Urinary bladder (tissue), 4 donors: ENCODE measurements around the gene CPED1. TPM values are rescaled to one million over a fixed set of nuclear protein-coding genes. Genes with fewer than 3 reads are reported as not detected.
"Not testable (repeated sequence)": the region's sequence is repeated elsewhere in the genome, so short reads cannot be mapped to it uniquely, and the experiment has no call there.

Source experiments
- DNase-seq: peaks from one replicate; pipeline ENCODE4 v3.0.0-alpha.2; 2015; ENCODE audit errors: extremely low spot score
- H3K27ac ChIP-seq: one replicate; pipeline ENCODE4 v1.5.1; 2013; ENCODE audit warnings: low read depth, mild to moderate bottlenecking, moderate library complexity
- H3K36me3 ChIP-seq: one replicate; pipeline ENCODE4 v1.6.1; 2013; ENCODE audit warnings: mild to moderate bottlenecking, moderate library complexity; ENCODE audit not compliant: insufficient read depth
- H3K4me1 ChIP-seq: one replicate; pipeline ENCODE4 v1.6.1; 2013; ENCODE audit warnings: mild to moderate bottlenecking, moderate library complexity; ENCODE audit not compliant: insufficient read depth
- H3K4me3 ChIP-seq: one replicate; pipeline ENCODE4 v1.5.1; 2013; ENCODE audit warnings: low read depth, low read length
- WGBS: extraction: QIAGEN DNeasy Blood & Tissue Kit; methylation state at CpG from one replicate; pipeline ENCODE4 v1.1.7; 2013; 5-methylcytosine and 5-hydroxymethylcytosine counted together
- polyA plus RNA-seq: library from polyadenylated mRNA; stranded (reverse); fragments of 200-250 nt; gene quantifications from one replicate; pipeline ENCODE4 v1.2.3, GENCODE V29; 2013
- total RNA-seq: library from RNA; depleted of rRNA; stranded (reverse); fragments of >200 nt; gene quantifications from one replicate; pipeline ENCODE4 v1.2.3, GENCODE V29; 2014
- donor health status: healthy with polysubstance abuse.
- donor health status: healthy.

Gene CPED1
- total and polyA plus RNA-seq, 2 donors = 33.4 to 78.4 TPM

- 78% methylated on average over 5 of the region's 5 CpGs for WGBS
- not testable (repeated sequence) for H3K4me1 ChIP-seq, H3K27ac ChIP-seq, H3K36me3 ChIP-seq, H3K4me3 ChIP-seq, DNase-seq
Measured at GRCh38 chr7:121075424-121075841, 86.9 kb downstream of the CPED1 start.

DNA sequence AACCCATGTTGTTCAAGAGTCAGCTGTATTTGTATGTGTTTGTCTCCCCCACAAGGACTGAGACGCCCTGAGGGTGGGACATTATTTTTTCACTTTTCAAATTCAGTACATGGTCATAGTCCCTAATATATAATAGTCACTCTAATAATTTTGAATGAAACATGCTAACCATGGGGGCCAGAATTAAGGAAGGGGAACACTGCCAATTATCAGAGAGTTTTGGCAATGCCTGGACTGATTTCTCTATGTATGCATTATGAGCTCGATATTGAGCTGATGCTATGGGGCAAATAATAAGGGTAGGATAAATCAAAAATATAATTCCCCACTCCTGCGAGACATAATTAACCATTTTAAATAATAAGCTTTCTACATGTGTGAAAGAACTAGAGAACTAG, 87.4 kb downstream of the CPED1 start:
- no peak overlapping the region for H3K4me3 ChIP-seq
- no peak for DNase-seq
- H3K27ac ChIP-seq = no peak overlapping the region
- no peaks in the 10 kb centered on the region for H3K4me1 ChIP-seq
- no peaks in the 10 kb centered on the region for H3K36me3 ChIP-seq
- WGBS = 96% methylated on average over 3 of the region's 3 CpGs

- 73% methylated on average over 3 of the region's 3 CpGs for WGBS
Measured at GRCh38 chr7:121076350-121077164, 88.0 kb downstream of the CPED1 start.

GRCh38 chr7:121077165-121077630, 88.7 kb downstream of the CPED1 start:
- Histone ChIP-seq H3K36me3 (no peaks in the 10 kb centered on the region), H3K4me3 (no peak overlapping the region), H3K4me1 (no peaks in the 10 kb centered on the region), H3K27ac (no peak overlapping the region)
- DNase-seq = no peak

More at GRCh38 chr7:121076350-121077164, 88.0 kb downstream of the CPED1 start:
- no peak overlapping the region for H3K4me3 ChIP-seq
- no peak overlapping the region for H3K27ac ChIP-seq
- no peaks in the 10 kb centered on the region for H3K36me3 ChIP-seq
- DNase-seq = no peak
- no peaks in the 10 kb centered on the region for H3K4me1 ChIP-seq

DNA sequence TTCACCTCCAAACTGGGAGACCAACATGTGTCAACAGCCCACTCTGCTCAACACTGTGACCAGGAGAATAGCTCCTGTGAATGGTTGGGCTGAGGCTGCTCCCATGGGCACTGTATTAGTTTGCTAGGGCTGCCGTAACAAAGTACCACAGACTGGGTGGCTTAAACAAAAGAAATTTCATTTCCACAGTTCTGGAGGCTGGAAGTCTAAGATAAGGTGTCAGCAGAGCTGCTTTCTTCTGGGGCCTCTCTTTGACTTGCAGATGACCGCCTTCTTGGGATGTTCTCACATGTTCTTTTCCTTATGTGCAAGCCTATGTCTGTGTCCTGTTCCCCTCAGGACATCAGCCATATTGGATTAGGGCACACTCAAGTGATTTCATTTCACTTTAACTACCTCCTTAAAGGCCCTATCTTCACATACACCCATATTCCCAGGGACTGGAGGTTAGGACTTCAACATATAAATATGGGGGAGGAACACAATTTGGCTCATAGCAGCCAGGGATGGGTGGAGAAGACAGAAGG, 90.3 kb downstream of the CPED1 start:
- no peak overlapping the region for H3K4me3 ChIP-seq
- H3K36me3 ChIP-seq = no peaks in the 10 kb centered on the region
- WGBS = 98% methylated on average over 2 of the region's 2 CpGs
- no peaks in the 10 kb centered on the region for H3K4me1 ChIP-seq
- no peak overlapping the region for H3K27ac ChIP-seq
- no peak for DNase-seq

- no peak for DNase-seq
- Histone ChIP-seq H3K4me3 (no peak overlapping the region), H3K36me3 (no peaks in the 10 kb centered on the region), H3K4me1 (no peaks in the 10 kb centered on the region), H3K27ac (no peak overlapping the region)
- 78% methylated on average over 5 of the region's 5 CpGs for WGBS
Measured at GRCh38 chr7:121079425-121080169, 91.1 kb downstream of the CPED1 start.

DNA sequence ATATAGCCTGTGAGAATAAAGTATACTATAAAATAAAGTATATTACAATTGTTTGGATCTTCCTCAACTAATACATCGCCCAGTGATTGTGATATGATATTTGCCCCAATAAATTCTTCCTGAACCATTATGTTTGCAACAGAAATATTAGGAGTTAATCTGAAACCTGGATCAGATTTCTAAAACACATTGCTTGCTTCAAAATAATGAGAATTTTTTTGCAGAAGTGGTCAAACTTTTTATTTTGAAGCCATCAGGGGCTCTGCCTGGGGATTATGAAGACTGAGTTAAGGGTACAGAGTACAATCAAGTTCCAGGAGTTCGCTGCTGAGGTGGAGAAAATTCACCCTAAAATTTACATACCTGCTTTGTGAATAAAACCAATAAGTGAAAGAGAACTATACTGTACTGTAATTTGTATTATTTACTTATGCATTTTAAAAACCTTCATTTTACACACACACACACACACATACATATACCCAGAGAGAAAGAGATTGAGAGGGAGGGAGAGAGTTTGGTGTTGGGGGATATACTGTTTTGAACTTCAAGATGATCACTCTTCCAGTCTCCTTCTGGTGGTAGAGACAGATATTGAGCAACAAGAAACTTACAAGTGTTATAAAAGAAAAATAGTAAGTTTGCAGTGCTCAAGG, 91.9 kb downstream of the CPED1 start:
- Histone ChIP-seq H3K4me1 (no peaks in the 10 kb centered on the region), H3K4me3 (no peak overlapping the region), H3K36me3 (no peaks in the 10 kb centered on the region), H3K27ac (no peak overlapping the region)
- WGBS = 97% methylated on average over 2 of the region's 2 CpGs
- no peak for DNase-seq

- 72% methylated on average over 4 of the region's 4 CpGs for WGBS
- Histone ChIP-seq H3K36me3 (no peaks in the 10 kb centered on the region), H3K27ac (no peak overlapping the region), H3K4me3 (no peak overlapping the region), H3K4me1 (no peaks in the 10 kb centered on the region)
- no peak for DNase-seq
Measured at GRCh38 chr7:121080913-121081326, 92.4 kb downstream of the CPED1 start.

DNA sequence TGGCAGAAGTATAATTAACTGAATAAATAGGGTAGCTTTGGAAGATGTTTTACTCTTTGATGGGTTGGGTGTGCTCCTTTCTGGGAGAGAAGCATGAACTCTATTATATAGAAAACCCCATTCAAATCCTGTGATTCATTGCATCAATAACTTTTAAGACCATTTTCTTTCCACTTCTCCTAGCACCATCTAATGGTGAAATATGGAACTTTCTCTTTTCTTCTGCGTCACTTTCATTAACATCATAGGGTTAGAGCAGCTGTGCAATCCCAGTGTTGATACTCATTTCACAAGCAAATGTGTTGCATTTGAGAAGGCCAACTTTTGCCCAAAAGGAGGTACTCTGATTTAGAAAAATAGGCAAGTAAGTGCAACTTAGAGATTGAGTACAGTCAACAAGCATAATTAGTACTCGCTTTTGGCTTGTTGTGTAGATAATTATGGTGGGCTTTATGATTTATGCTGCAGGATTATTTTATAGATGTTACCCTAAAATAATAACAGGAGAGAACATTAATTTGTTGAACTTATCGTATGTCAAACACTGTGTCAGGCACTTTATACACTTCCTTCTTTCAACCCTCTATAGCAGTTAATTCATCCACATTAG, 92.9 kb downstream of the CPED1 start:
- no peak overlapping the region for H3K27ac ChIP-seq
- H3K4me1 ChIP-seq = no peaks in the 10 kb centered on the region
- peak; percentile 59 for DNase-seq
- 45% methylated on average over 3 of the region's 3 CpGs for WGBS
- H3K36me3 ChIP-seq = no peaks in the 10 kb centered on the region
- H3K4me3 ChIP-seq = no peak overlapping the region

GRCh38 chr7:121082400-121083101, 94.0 kb downstream of the CPED1 start:
- Histone ChIP-seq H3K4me1 (peaks cover 1% of the 10 kb centered on the region), H3K4me3 (no peak overlapping the region), H3K27ac (no peak overlapping the region), H3K36me3 (no peaks in the 10 kb centered on the region)
- DNase-seq = no peak

GRCh38 chr7:121083138-121083789, 94.8 kb downstream of the CPED1 start:
- Histone ChIP-seq H3K4me1 (peaks cover 1% of the 10 kb centered on the region), H3K4me3 (no peak overlapping the region), H3K36me3 (no peaks in the 10 kb centered on the region), H3K27ac (no peak overlapping the region)
- 93% methylated on average over 4 of the region's 4 CpGs for WGBS
- no peak for DNase-seq

DNA sequence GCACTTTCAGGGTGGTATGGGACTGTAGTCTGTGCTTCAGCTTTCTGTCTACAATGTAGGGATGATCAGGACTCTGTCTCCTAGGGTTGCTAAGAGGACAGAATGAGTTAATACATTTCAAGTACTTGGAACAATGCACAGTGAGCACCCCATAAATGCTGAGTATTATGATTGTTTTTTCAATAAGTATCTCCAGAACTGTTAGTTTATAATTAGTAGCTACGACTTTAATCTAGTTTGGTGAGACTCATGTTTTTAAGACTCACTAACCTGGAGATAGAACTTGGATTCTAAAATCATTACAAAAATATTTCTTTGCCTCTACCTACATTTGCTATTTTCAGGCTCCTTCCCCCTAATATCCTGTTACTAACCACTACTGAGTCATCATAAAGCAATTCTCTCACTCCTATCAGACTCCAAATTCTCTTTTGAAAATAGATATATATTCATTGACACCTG, 95.3 kb downstream of the CPED1 start:
- Histone ChIP-seq H3K4me1 (peaks cover 1% of the 10 kb centered on the region), H3K27ac (no peak overlapping the region), H3K4me3 (no peak overlapping the region), H3K36me3 (no peaks in the 10 kb centered on the region)
- DNase-seq = no peak
- WGBS = 66% methylated on average over 1 of the region's 1 CpG
